ENCODE data around the gene CPT1A. TPM values are rescaled to one million over a fixed set of nuclear protein-coding genes. Genes with fewer than 3 reads are reported as not detected.
"Not testable (repeated sequence)": the region's sequence is repeated elsewhere in the genome, so short reads cannot be mapped to it uniquely, and the experiment has no call there.

CPT1A gene
- 102 TPM for total RNA-seq

DNA sequence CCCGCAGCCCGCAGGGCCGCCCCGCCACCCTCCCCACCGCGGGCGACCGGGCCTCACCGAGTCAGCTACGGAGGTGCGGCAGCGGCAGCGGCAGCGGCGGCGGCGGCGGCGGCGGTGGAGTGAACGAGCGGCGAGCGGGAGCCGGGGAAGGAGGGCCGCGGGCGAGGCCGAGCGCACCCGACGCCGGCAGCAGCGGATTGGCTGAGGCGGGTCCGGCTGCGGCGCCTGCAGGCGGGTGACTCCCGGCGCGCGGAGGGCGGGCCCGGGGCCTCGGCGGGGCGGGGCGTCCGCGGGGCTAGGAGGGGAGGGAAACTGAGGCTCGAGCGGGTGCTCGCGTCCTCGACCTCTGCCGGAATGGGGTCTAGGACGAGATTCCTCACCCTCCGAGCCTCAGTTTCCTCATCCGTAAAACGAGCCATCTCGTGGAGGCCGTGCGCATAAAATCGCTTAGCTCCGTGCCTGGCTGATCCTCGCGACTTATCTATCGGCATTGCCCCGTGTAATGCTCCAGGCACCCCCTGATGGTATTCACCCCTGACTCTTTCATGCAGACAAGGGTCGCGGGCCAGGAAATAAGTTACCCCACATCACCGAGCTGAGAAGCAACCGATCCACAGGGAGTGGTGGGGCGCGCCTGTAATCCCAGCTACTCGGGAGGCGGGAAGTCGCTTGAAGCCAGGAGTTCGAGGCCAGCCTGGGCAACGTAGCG is at the start of gene CPT1A:
Gene CPT1A, minus strand, starts transcription at position 199 of the 709 bp plus-strand sequence. CDS start 26,442 bp downstream, outside the sequence.
- peak; percentile 78 for DNase-seq (ENCODE audit: low spot score)

DNA sequence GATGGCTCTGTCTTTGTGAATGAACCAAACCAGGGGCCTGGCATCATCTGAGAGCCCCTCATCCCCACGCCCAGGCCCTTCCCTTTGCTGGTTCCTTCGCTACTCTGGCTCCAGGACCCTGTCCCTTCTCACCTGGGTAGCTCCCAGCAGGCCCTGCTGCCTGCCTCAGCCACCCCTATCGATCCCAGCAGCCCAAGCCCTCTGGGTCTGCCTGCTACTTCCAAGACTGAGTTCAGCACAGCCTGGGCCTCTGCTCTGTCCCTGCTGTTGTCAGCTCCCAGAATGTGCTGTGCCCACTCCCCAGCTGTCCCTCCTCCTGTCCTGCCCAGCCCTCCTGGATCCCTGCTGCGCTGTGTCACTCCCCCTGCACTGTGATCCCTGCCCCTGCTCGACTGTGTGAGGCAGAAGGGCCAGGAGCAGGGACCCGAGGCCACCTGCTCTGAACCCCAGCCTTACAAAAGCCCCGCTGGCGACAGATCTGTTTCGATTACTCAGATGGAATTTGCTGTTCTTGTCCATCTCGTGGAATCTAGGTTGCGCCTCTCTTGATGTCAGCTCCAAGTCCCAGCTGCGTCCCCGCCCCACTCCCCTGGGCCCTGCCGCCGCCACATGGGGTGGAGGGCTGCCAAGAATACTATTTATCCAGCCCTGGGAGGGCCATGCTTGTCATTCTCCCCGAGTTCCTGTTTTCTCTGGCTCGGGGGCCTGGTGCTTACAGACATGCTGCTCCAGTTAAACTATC is 48.9 kb upstream of the CPT1A start:
- DNase-seq (ENCODE audit: low spot score) = peak; percentile 64

DNA sequence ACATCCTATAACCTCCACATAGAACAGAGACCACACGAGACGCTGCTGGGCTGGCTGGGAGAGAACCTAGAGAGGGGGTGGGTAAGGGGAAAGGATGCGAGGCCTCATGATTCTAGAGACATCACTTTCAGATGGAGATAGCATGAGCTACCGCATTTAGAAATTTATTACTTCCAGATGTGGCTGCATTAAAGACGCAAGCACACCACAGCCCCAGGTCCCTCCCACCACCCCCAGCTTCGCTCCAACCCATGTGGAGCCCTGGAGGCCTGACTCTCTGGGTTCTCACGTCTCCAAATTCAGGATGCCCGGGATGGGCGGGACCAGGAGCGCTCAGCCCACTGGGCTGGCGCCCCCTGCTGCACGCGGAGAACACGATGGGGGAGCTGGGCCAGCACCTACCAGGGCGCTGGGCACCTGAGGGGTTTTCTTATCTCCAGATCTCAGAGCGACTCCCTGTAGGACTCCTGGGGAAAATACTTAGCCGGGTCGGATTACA is 48.3 kb upstream of the CPT1A start:
- DNase-seq (ENCODE audit: low spot score) = peak; percentile 25

DNA sequence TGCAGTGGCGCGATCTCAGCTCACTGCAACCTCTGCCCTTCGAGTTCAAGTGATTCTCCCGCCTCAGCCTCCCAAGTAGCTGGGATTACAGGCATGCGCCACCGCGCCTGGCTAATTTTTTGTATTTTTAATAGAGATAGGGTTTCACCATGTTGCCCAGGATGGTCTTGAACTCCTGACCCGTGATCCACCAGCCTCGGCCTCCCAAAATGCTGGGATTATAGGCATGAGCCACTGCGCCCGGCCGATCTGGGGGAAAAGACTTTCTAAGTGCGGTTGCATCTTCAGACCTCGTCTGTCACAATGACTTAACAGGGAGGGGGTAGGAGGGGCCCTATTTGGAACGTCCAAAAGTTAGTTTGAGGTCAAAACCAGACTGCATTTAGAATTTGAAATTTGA is 43.1 kb upstream of the CPT1A start:
- not testable (repeated sequence) for DNase-seq (ENCODE audit: low spot score)

DNA sequence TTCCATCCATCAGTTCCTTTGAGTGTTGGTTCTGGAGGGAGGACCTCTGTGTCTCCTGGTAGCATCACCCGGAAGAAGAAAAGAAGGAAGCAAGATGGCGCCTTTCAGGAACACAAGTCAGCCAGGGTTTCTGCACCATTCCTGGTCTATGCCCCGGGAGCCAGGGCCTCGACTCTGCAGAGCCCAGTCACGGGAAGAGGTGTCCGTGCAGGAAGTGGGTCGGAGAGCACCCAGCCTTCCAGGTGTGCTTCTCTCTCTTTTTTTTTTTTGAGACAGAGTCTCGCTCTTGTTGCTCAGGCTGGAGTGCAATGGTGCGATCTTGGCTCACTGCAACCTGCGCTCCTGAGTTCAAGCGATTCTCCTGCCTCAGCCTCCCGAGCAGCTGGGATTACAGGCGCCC is 40.7 kb upstream of the CPT1A start:
- no peak for DNase-seq (ENCODE audit: low spot score)

DNA sequence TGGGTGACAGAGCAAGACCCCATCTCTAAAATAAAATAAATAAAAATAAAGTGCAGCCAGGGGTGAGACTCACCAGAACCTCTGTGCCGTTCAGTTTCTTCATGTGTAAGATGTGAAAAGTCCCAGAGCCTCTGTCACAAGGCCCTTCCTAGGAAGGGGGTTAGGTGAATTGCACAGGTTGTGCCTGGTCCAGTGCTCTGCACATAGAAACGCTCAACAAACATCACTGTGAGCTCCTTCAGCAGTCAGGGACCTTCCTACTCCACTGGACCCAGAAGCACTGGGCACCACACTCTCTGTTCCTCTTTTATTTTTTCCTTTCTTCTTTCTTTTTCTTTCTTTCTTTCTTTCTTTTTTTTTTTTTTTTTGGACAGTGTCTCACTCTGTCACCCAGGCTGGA is 39.6 kb upstream of the CPT1A start:
- DNase-seq (ENCODE audit: low spot score) = no peak

DNA sequence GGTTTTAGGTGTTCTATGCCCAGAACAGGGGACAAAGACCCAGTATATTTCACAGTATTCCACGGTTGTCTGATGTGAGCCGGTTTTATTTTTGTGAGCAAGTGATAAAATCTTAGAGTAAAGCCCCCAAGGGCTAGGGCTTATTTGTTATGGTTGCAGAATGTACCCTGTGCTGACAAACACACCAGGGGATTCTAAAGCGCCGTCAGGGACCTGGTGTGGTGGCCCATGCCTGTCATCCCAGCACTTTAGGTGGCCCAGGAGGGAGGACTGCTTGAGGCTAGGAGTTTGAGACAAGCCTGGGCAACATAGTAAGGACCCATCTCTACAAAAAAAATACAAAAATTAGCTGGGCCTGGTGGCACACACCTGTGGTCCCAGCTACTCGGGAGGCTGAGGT is 39.1 kb upstream of the CPT1A start:
- DNase-seq (ENCODE audit: low spot score) = no peak

DNA sequence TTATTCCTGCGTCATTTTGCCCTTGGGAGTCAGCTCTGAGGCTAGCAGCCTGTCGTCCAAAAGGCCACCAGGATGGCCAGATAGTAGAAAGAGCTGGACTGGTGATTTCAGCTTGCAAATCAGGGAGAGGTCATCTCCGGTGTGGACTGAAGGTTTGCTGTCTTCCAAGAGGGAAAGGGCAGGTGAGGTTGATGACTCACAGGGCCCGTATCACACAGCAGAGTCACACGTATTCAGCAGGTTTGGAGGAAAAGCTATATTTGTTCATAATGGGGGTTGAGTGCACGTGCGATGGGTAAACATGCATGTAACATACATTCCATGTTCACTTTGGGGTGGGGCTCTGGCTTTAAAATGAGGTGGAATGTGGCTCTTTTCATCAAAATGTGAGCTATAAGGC is 36.3 kb upstream of the CPT1A start:
- DNase-seq (ENCODE audit: low spot score) = no peak

DNA sequence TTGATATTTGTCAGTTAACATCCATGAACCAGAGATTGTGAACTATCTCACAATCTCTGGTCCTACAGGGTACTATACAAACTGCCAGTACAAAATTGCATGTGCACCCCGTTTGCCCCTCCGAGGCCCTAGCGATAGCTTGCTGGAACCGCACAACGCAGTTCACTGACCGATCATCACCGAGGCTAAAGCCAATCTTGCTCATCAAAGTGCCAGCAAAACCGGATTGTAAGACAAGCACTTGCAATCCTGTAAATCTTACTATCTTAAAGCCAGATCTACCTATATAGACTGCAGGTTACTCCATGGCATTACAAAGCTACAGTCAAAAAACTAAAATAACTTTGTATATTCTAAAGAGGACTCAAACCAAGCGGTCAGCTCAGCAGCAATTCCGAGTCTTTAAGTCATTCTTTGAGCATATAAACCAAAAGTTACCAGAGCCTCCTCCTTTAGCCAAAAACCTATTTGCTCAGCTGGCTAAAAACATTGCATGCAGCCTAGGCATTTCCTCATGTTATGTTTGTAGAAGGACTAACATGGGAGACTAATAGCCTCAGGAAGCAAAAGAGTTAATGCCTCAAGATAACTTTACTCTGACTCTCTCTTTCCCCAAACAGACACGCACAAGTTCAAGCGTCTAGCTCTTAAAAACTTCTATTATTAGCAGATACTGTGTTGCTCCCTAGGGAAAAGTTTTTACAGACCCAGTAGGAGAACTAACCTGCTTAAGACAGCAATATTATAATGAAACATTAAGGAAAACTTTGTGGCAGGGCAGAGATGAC is 30.7 kb upstream of the CPT1A start:
- DNase-seq (ENCODE audit: low spot score) = no peak

DNA sequence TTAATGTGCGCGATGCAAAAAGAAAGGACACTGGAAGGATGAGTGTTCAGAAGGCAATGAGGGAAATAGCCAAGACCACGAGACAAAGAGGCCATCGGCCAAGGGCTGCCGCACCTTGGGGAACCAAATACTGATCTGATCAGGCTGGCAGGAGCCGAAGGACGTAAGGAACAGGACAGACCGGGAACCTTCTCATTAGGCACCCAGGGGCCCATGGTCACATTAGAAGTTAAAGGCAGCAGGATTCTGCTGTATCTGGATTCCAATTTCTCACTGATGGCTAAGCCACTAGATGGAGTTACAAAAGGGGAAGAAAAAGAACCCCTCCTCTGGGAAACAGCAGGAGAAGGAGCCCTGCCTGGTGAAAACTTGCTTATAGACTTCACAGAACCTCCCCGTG is 28.8 kb upstream of the CPT1A start:
- no peak for DNase-seq (ENCODE audit: low spot score)

DNA sequence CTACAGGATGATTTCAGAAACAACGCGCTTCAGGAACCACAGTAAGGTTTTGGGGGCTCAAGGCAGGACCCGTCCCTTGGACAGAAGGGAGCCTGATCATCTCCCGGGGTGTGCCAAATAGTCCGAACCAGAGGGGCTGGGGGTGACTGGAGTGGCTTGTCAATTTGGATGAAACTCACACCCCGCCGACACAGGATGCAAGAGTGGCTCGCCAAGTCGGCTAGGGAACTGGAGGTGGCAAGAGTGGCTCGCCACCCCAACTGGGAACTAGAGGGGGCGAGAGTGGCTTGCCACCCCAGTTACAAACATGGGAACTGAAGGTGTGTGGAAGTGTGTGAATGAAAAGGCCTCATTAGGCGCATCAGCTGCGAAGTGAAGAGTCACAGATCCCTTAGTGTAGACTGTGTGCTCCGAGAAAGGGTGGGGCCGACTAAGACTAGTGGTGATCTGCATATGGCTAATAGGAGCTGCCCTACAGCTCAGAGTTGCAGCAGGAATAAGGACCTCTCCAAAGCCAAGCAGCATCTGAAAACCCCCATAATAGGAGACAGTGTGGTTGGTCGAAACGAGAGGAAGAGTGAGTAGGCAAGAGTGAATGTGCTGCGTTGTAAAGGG is 26.6 kb upstream of the CPT1A start:
- no peak for DNase-seq (ENCODE audit: low spot score)

DNA sequence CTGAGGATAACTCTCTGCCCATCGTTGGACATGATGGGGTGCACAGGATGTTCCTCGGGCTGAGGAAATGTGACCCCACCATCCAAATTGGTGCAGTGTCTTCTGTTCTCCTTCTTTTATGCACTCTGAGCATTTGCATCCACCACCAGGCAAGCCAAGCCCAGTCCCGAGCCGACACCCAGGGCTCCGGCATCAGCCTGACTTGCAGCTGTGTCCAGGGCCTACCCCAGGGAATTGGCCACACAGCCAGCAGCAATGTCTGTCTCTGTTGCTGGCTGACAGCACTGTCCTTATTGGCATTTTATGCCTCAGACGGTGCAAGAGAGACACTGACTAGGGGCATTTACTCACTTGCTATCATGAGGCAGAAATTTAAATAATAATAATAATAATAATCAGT is 25.4 kb upstream of the CPT1A start:
- no peak for DNase-seq (ENCODE audit: low spot score)

DNA sequence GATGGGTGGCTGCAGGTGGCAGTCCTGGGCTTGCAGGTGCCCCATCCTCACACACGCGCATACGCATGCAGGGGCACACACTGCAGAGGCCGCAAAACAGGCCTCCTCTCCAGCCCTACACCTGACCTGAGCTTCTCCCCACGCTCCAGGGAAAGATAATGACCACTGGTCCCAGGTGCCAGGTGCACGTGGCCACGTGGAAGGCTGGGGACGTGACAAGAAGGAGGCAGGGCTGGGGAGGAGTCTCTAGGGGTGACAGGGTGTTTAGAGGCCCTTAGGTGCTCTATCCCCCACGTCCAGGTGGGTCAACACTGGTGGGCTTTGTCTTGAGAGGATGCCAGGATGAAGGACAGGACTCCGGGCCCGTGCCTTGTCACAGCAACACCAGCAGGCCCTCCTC is 23.5 kb upstream of the CPT1A start:
- no peak for DNase-seq (ENCODE audit: low spot score)

DNA sequence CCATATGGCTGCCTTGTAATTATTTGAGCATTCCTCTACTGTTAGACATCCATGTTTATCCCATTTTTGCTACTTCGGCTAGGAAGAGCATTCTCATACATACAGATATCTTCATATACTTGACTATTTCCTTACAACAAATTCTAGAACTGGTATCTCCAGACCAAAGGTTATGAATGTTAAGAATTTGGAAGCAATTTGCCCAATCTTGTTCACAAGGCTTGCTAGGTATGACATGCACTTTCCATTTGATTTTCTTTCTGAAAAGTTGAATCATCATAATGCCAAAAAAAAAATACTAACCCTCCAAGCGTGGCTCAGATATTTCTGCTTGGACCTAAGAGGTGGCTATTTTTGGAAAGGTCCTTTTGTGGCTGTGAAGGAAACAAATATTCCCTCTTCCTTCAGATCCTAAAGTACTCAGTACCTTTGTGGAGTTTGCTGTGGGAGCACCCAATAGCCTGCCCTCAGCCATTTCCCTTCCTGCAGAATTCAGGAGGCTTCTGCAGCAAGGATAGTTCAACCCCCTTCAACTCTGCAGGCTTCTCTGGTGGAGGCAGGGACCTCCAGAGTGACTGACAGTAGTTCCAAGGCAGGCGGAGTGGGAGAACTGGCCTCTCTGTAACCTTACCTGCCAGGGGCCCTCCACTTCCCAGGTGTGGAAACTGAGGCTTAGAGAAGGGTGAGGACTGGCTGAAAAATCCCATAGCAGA is 22.0 kb upstream of the CPT1A start:
- no peak for DNase-seq (ENCODE audit: low spot score)

DNA sequence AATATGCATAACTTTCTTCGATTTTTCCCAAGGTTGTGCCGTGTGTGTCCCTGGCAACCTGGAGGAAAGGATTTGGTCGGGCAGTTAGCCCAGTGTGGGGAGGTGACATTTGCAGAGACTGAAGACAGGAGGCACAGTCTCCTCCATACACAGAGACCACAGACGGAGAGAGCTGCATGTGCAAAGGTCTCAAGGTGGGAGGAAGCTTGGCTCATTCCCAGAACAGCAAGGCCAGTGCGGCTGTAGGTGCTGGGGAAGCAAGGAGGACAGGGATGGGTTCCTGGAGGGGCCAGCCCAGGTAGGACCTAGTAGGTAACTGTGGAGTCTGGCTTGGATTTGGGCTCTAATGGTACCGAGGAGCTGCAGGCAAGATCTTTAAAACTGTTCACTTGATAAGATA is 20.7 kb upstream of the CPT1A start:
- peak; percentile 46 for DNase-seq (ENCODE audit: low spot score)

DNA sequence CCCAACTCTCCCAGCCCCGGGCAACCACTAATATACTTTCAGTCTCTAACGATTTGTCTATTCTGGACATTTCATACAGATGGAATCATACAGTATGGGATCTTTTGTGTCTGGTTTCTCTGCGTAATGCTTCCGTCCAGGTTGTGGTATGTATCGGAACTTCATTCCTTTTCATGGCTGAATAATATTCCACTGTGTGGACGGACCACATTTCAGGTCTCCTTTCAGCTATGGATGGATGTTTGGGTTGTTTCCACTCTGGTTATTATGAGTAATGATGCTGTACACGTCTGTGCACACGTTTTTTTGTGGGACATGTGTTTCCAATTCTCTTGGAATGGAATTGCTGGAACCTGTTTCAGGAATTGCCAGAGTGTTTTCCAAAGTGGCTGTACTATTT is 17.4 kb upstream of the CPT1A start:
- no peak for DNase-seq (ENCODE audit: low spot score)

DNA sequence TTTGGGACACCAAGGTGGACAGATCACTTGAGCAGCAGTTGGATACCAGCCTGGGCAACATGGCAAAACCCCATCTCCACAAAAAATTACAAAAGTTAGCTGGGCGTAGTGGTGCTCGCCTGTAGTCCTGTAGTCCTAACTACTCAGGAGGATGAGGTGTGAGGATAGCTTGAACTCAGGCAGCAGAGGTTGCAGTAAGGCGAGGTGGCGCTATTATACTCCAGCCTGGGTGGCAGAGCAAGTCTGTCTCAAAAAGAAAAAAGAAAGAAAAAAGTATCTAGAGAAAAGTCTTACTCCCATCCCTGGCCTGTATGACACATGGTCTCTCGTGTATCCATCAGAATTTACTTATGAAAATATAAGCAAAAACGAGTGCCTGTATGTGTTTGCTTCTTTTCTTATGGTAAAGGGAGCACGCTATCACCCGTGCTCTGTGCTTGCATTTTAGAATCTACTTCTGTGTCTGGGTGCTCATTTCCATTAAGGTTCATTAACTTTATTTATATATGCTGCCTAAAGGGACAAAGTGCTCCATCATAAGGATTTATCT is 15.4 kb upstream of the CPT1A start:
- no peak for DNase-seq (ENCODE audit: low spot score)

DNA sequence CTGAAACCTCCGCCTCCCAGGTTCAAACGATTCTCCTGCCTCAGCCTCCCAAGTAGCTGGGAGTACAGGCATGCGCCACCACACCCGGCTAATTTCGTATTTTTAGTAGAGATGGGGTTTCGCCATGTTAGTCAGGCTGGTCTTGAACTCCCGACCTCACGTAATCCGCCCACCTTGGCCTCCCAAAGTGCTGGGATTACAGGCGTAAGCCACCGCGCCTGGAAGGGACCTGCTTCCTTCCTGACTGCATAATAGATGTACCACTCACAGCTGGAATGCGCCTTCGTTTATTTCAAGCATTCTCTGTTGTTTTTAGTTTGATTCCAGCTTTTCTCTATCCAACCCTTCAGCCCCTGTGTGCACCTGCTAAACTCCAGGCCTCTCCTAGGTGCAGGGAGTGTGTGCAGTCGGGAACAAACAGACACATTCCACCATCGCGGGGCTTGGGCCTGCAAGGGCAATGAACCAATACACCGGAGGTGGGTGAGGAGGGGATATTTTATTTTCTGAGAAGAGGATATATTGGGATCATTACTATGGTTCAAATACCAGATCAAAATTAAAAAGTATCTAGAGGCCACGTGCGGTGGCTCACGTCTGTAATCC is 14.8 kb upstream of the CPT1A start:
- not testable (repeated sequence) for DNase-seq (ENCODE audit: low spot score)

DNA sequence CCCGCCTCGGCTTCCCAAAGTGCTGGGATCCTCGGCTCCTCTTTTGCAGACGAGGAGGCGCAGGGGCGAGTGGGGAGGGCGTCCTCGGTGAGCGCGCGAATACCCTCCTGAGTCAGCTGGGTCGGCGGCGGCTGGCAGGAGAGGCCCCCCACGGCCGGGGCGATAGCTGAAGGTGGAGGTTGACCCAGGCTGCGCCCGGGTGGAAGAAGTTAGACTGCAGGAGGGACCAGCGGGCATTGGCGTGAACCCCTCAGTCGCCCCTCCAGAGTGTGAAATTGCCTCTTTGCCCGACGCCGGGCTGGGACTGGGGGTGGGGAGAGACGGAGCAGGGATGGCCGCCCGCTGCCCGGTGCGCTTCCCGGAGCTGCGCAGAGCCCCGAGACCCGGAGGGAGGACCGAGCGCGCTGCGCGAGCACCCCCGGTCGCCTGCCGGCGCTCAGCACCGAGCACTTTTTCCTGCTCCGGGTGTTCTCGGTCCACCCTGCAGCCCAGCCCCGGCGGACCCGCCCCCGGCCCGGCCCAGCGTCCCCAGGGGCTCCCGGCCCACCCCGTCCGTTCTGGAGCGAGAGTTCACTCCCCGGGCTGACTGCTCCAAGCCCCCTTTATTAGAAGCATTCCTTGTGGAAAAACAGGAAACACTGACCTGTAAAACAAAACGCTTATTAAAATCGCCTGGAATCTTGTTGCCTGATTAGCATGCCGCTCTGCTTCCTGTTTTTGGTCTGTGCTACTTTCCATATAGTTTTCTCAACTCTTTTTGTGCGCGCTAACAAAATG is 13.7 kb upstream of the CPT1A start:
- no peak for DNase-seq (ENCODE audit: low spot score)
